GM23248 (cell line): Measurements from ENCODE around the gene HOXD9. TPM values are rescaled to one million over a fixed set of nuclear protein-coding genes. Genes with fewer than 3 reads are reported as not detected.
A peak's percentile ranks its signal among the peaks of the same experiment; 100 is the strongest.

ENCODE experiments used
- DNase-seq: peaks from one replicate; pipeline ENCODE4 v3.0.0-alpha.2; 2015
- H2AFZ ChIP-seq: fragments of 200-600 bp; sonication (generic); 2 replicates; pipeline ENCODE4 v1.6.1; 2016; ENCODE audit warnings: antibody characterized with exemption
- H3F3A ChIP-seq: fragments of 200-600 bp; sonication (generic); 2 replicates; pipeline ENCODE4 v1.6.1; 2016; ENCODE audit warnings: mild to moderate bottlenecking, antibody characterized with exemption, mixed run types; ENCODE audit not compliant: insufficient read depth
- H3K27ac ChIP-seq: fragments of 200-600 bp; sonication (generic); 2 replicates; pipeline ENCODE4 v1.5.1; 2016; ENCODE audit warnings: mild to moderate bottlenecking
- H3K27me3 ChIP-seq: fragments of 200-600 bp; sonication (generic); replicated peaks from 2 replicates; pipeline ENCODE4 v1.6.1; 2016; ENCODE audit warnings: mild to moderate bottlenecking; ENCODE audit not compliant: insufficient read depth
- H3K36me3 ChIP-seq: fragments of 200-600 bp; sonication (generic); 2 replicates; pipeline ENCODE4 v1.6.1; 2016; ENCODE audit warnings: low read depth, mild to moderate bottlenecking
- H3K4me1 ChIP-seq: fragments of 200-600 bp; sonication (generic); 2 replicates; pipeline ENCODE4 v1.6.1; 2016; ENCODE audit warnings: mild to moderate bottlenecking; ENCODE audit not compliant: insufficient read depth
- H3K4me2 ChIP-seq: fragments of 200-600 bp; sonication (generic); one replicate; pipeline ENCODE4 v1.6.1; 2016; ENCODE audit warnings: mild to moderate bottlenecking; ENCODE audit not compliant: unreplicated experiment
- H3K4me3 ChIP-seq: fragments of 200-600 bp; sonication (generic); 2 replicates; pipeline ENCODE4 v1.5.1; 2016; ENCODE audit warnings: mild to moderate bottlenecking
- H3K79me2 ChIP-seq: fragments of 200-600 bp; sonication (generic); 2 replicates; pipeline ENCODE4 v1.6.1; 2016; ENCODE audit warnings: mild to moderate bottlenecking; ENCODE audit not compliant: insufficient read depth
- H3K9ac ChIP-seq: fragments of 200-600 bp; sonication (generic); 2 replicates; pipeline ENCODE4 v1.6.1; 2016; ENCODE audit warnings: mild to moderate bottlenecking
- H3K9me2 ChIP-seq: fragments of 200-600 bp; sonication (generic); 2 replicates; pipeline ENCODE4 v1.6.1; 2016; ENCODE audit warnings: mixed run types, mild to moderate bottlenecking, moderate library complexity; ENCODE audit not compliant: insufficient read depth
- H3K9me3 ChIP-seq: fragments of 200-600 bp; sonication (generic); one replicate; pipeline ENCODE4 v1.6.1; 2017; ENCODE audit warnings: low read depth
- H4K20me1 ChIP-seq: fragments of 200-600 bp; sonication (generic); 2 replicates; pipeline ENCODE4 v1.6.0; 2016; ENCODE audit not compliant: insufficient read depth
- EZH2 ChIP-seq: fragments of 200-600 bp; sonication (generic); IDR thresholded peaks from 2 replicates; pipeline ENCODE4 v1.6.1; 2018; ENCODE audit warnings: antibody characterized with exemption, mild to moderate bottlenecking; ENCODE audit not compliant: insufficient read depth, poor library complexity, severe bottlenecking
- EZH2phosphoT487 ChIP-seq: fragments of 200-600 bp; sonication (generic); IDR thresholded peaks from 2 replicates; pipeline ENCODE4 v1.6.1; 2018; ENCODE audit warnings: antibody characterized with exemption, moderate library complexity, mild to moderate bottlenecking, low read depth; ENCODE audit not compliant: insufficient read depth
- WGBS, 2 experiments: methylation state at CpG; one replicate each; pipeline ENCODE4 v1.1.6; 2015 to 2017; ENCODE audit warnings: low lambda C conversion rate in 2 of 2, low coverage in 1 of 2; ENCODE audit errors: missing lambda C conversion rate in 2 of 2; 5-methylcytosine and 5-hydroxymethylcytosine counted together
- in situ Hi-C: fragments of 300-500 bp; cut with MboI; formaldehyde crosslinking; loops from 2 replicates; pipeline ENCODE4 v1.15.0; 2020
- polyA plus RNA-seq: library from polyadenylated mRNA; unstranded; fragments of >200 nt; fragmentation: Nextera tagmentation; extraction: Ambion mirVana; gene quantifications from 2 replicates; pipeline ENCODE4 v1.2.1, GENCODE V29; 2016
- total RNA-seq: library from RNA; depleted of rRNA; stranded (reverse); fragments of >200 nt; shearing (Covaris generic); gene quantifications from 2 replicates; pipeline ENCODE4 v1.2.3, GENCODE V29; 2014

Gene HOXD9
- total and polyA plus RNA-seq, 2 experiments from 2014 or later, result 4.2 to 7.2 TPM

DNA sequence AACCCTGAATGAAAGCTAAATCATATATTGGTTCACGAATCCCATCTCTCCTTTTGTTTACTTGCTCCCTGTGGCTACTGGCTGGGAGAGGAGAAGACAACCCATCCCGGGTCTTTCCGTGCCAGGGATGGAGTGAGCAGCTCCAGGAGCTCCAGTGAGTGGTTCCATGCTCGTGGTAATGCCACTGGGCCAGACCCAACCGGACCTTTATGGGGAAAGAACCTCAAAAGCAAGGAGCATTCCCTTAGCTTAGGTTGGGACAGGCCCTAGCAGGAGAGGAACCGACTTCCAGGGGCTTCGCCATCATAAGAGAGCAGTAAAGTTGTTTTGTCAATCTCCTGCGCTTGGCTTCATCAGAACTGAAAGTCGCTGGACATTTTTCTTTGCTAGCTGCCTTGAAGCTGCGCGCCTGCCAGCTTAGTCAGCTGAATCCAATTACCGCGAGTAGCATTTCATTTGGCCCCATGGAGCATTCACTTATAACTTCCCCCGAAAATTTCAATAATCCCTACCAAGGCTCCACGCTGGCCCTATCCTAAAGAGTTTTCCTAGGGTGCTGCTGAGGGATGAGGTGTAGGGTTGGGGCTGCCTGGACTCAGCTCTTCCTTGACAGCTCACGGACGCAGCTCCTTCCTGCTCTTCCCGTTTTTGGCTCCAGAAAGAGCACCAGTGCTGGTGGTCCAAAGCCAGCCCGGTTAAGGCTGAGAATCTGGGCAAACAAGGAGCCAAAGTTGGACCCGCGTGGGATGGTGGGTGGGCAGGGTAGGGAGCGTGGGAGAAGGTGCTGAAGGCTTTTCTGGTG, 39.5 kb downstream of the HOXD9 start:
- Histone ChIP-seq H3K4me2 (peak overlapping the region; percentile 92), H3K9ac (peak overlapping the region; percentile 61), H3K9me2 (no peaks in the 10 kb centered on the region), H3K9me3 (no peaks in the 10 kb centered on the region), H3K27ac (peak overlapping the region; percentile 44), H3K27me3 (no peaks in the 10 kb centered on the region), H3K4me1 (0 out of 2 replicates have a peak, but pooled peaks cover 2% of the 10 kb centered on the region), H3K36me3 (no peaks in the 10 kb centered on the region), H4K20me1 (no peaks in the 10 kb centered on the region), H3F3A (0 out of 2 replicates have a peak, but pooled peaks cover 13% of the 10 kb centered on the region), H3K79me2 (no peaks in the 10 kb centered on the region), H2AFZ (peak overlapping the region; percentile 71), H3K4me3 (peak overlapping the region; percentile 62)
- TF ChIP-seq EZH2phosphoT487 (no peak), EZH2 (no peak)
- in situ Hi-C loops, result no loop called here
- DNase-seq, result peak; percentile 89
- WGBS, 2 experiments, result 3 to 6% methylated on average over 22 of the region's 22 CpGs

DNA sequence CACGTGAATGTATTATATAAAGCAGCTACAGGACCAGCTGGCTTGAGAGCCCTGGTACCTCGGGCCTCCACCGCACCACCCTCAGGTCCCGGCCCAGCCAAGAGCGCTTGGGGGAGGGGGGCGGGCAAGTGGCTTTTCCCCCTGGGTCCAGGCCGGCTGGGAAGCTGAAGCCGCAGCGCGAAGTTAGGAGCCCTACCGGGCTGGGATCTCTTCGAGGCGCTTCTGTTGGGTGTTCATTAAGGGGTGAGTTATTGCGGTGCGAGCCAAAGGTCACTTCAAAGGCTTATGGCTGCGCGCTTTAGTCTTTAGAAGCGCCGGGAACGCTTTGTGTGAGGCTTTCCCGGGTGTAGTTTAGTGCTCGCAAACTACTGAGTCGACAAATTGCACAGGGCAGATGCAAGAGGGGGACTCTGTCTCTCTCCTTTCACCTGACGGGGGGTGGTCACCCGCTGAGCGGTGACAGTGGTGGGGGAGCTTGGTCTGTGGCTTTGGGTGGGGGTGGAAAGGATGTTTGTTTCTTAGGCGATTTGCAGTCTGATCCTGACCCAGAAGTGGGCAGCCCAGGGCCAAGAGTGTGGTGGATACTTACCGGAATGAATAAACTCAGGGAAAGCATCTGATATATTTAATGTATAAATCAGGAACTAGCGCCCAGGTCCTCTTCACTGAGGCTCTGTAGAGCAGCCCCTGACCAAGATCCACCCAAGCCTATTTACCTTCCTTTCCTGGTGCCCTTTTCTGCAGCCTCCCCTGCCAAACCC, 40.6 kb downstream of the HOXD9 start:
- Histone ChIP-seq H2AFZ (no peak overlapping the region), H3K79me2 (no peaks in the 10 kb centered on the region), H3K27me3 (no peaks in the 10 kb centered on the region), H4K20me1 (no peaks in the 10 kb centered on the region), H3K4me3 (no peak overlapping the region), H3K9me2 (no peaks in the 10 kb centered on the region), H3K36me3 (no peaks in the 10 kb centered on the region), H3K4me1 (peaks cover 8% of the 10 kb centered on the region; the same call in 1 of the 2 replicates), H3K9me3 (no peaks in the 10 kb centered on the region), H3F3A (0 out of 2 replicates have a peak, but pooled peaks cover 13% of the 10 kb centered on the region), H3K4me2 (no peak overlapping the region), H3K9ac (no peak overlapping the region), H3K27ac (no peak overlapping the region)
- no peak for DNase-seq
- TF ChIP-seq EZH2phosphoT487, result no peak
- TF ChIP-seq EZH2, result no peak
- in situ Hi-C loops, result no loop called here
- WGBS, 2 experiments, result 95 to 97% methylated on average over 25 to 29 of the region's 29 CpGs

DNA sequence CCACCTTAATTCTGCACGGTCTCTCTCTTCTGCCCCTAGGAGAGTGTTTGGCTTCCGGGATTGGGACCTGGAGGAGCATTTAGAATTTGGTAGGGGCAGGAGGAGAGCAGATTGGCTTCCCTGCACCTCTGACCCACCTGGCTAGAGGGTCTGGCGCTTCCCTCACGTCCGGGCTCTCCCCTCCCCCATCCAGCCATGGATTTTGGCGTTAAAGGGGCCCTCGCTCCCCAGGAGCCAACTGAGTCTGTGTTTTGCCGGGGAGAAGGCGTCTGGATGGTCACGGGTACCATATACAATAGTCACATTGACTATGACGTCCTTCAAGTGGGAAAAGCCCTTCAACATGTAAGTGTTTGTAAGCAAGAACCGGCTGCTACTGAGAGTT, 41.1 kb downstream of the HOXD9 start:
- Histone ChIP-seq H3K4me2 (no peak overlapping the region), H2AFZ (no peak overlapping the region), H3K9me3 (no peaks in the 10 kb centered on the region), H3K79me2 (no peaks in the 10 kb centered on the region), H3K4me3 (no peak overlapping the region), H3K36me3 (no peaks in the 10 kb centered on the region), H3K27me3 (no peaks in the 10 kb centered on the region), H4K20me1 (no peaks in the 10 kb centered on the region), H3F3A (0 out of 2 replicates have a peak, but pooled peaks cover 13% of the 10 kb centered on the region), H3K9me2 (no peaks in the 10 kb centered on the region), H3K27ac (no peak overlapping the region), H3K4me1 (peaks cover 8% of the 10 kb centered on the region; the same call in 1 of the 2 replicates), H3K9ac (no peak overlapping the region)
- TF ChIP-seq EZH2phosphoT487, result no peak
- TF ChIP-seq EZH2, result no peak
- in situ Hi-C loops, result no loop called here
- no peak for DNase-seq
- WGBS, 2 experiments, result 93% methylated on average over 12 of the region's 12 CpGs

DNA sequence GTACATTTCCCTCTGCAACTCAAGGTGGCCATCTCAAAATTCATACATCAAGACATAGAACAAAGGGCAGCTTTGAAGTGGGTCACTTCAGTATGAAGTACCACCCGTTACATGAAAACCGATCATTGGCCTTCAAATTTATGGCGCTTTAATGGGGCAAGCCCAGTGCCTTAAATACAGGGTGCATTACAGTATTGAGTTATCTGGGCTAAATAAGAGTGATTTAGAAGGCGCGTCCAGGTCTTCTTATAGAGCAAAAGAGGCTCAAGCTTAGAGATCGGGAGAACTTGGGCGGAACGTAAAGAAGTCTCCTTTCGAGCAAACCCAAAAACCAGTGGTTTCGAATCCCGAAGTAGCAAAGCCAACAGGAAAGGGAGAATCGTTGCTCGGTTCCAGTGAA, 41.7 kb downstream of the HOXD9 start:
- no peak for DNase-seq
- Histone ChIP-seq H3K27me3 (no peaks in the 10 kb centered on the region), H3K9ac (no peak overlapping the region), H2AFZ (no peak overlapping the region), H3K79me2 (no peaks in the 10 kb centered on the region), H3K4me1 (peaks cover 8% of the 10 kb centered on the region; the same call in 1 of the 2 replicates), H3F3A (0 out of 2 replicates have a peak, but pooled peaks cover 13% of the 10 kb centered on the region), H3K9me2 (no peaks in the 10 kb centered on the region), H3K4me3 (no peak overlapping the region), H3K9me3 (no peaks in the 10 kb centered on the region), H4K20me1 (no peaks in the 10 kb centered on the region), H3K4me2 (no peak overlapping the region), H3K27ac (no peak overlapping the region), H3K36me3 (no peaks in the 10 kb centered on the region)
- TF ChIP-seq EZH2, result no peak
- TF ChIP-seq EZH2phosphoT487, result no peak
- in situ Hi-C loops, result no loop called here
- WGBS, 2 experiments, result 93 to 96% methylated on average over 13 of the region's 13 CpGs
